HepG2 (cell line): Measurements from ENCODE around the gene SLC16A13. TPM values are rescaled to one million over a fixed set of nuclear protein-coding genes. Genes with fewer than 3 reads are reported as not detected.

Experiments
- ARNT2 ChIP-seq: sonication (generic); formaldehyde crosslinking; IDR thresholded peaks from 2 replicates; pipeline ENCODE4 v1.8.0; 2022; ENCODE audit warnings: mild to moderate bottlenecking, low read depth, missing genetic modification reagents, moderate library complexity
- BRCA1 ChIP-seq: sonication (generic); formaldehyde crosslinking; IDR thresholded peaks from 2 replicates; pipeline ENCODE4 v1.4.0; 2020; ENCODE audit warnings: missing genetic modification reagents
- LCORL ChIP-seq, 2 experiments: fragments of 450-650 bp in 1 of 2; sonication (generic) in 1 of 2; formaldehyde crosslinking in 1 of 2; IDR thresholded peaks; 2 replicates each; pipeline versions ENCODE4 v1.5.0 to v1.6.1; 2017 to 2020; ENCODE audit warnings: antibody characterized with exemption in 1 of 2, missing genetic modification reagents in 1 of 2
- MED13 ChIP-seq: sonication (generic); formaldehyde crosslinking; IDR thresholded peaks from 2 replicates; pipeline ENCODE4 v1.5.0; 2020; ENCODE audit warnings: missing genetic modification reagents
- MZF1 ChIP-seq: sonication (generic); formaldehyde crosslinking; IDR thresholded peaks from 2 replicates; pipeline ENCODE4 v1.8.1; 2023; ENCODE audit warnings: mild to moderate bottlenecking, missing genetic modification reagents, borderline replicate concordance
- NCOA2 ChIP-seq: sonication (generic); formaldehyde crosslinking; IDR thresholded peaks from 2 replicates; pipeline ENCODE4 v1.8.0; 2022; ENCODE audit warnings: inconsistent platforms
- PAWR ChIP-seq: sonication (generic); formaldehyde crosslinking; IDR thresholded peaks from 2 replicates; pipeline ENCODE4 v1.4.0; 2020; ENCODE audit warnings: missing genetic modification reagents, mild to moderate bottlenecking, borderline replicate concordance
- RBM39 ChIP-seq: fragments of 200-400 bp; formaldehyde crosslinking; IDR thresholded peaks from one replicate; pipeline ENCODE4 v1.6.1; 2018; ENCODE audit warnings: antibody characterized with exemption, mild to moderate bottlenecking, low read depth, low read length; ENCODE audit not compliant: poor library complexity, severe bottlenecking
- THAP11 ChIP-seq: IDR thresholded peaks from 2 replicates; pipeline ENCODE4 v1.6.1; 2016; ENCODE audit warnings: missing biosample characterization, missing genetic modification reagents
- ZC3H13 ChIP-seq: sonication (generic); formaldehyde crosslinking; IDR thresholded peaks from 2 replicates; pipeline ENCODE4 v1.8.1; 2023; ENCODE audit warnings: mild to moderate bottlenecking, missing genetic modification reagents, moderate library complexity
- ZNF3 ChIP-seq: IDR thresholded peaks from 2 replicates; pipeline ENCODE4 v1.7.0; 2017; ENCODE audit warnings: inconsistent platforms
- ZNF891 ChIP-seq: sonication (generic); formaldehyde crosslinking; IDR thresholded peaks from 2 replicates; pipeline ENCODE4 v1.5.0; 2020; ENCODE audit warnings: mild to moderate bottlenecking, missing genetic modification reagents
- polyA plus RNA-seq, 8 experiments: library from polyadenylated mRNA; depleted of rRNA in 3 of 8; stranded (reverse) in 7 of 8; unstranded in 1 of 8; fragments of >200 nt; fragmentation: Illumina TruSeq in 4 of 8; extraction: Trizol in 4 of 8; gene quantifications; 2 replicates each; pipeline versions ENCODE4 v1.2.1 to v1.2.3, GENCODE V29; 2011 to 2016; ENCODE audit warnings: low read depth in 4 of 8, missing spikeins in 1 of 8, mixed read lengths in 1 of 8; ENCODE audit not compliant: insufficient read depth in 1 of 8
- total RNA-seq, 5 experiments: library from RNA; depleted of rRNA; stranded (reverse); fragments of >200 nt; fragmentation: Illumina TruSeq; extraction: Trizol; gene quantifications; 2 replicates each; pipeline ENCODE4 v1.2.3, GENCODE V29; 2016; ENCODE audit warnings: low read depth in 1 of 5
- TF ChIP-seq, protein P1 (sequence below), 2 experiments: fragments of 450-650 bp in 1 of 2; sonication (generic) in 1 of 2; formaldehyde crosslinking in 1 of 2; IDR thresholded peaks; 2 replicates each; pipeline versions ENCODE4 v1.6.1 to v1.8.0; 2016 to 2022; ENCODE audit warnings: antibody characterized with exemption in 1 of 2, mild to moderate bottlenecking in 1 of 2, missing genetic modification reagents in 1 of 2
- TF ChIP-seq, protein P2 (sequence below): IDR thresholded peaks from 2 replicates; pipeline ENCODE4 v1.6.1; 2016; ENCODE audit warnings: missing genetic modification reagents, missing compliant biosample characterization
- TF ChIP-seq, protein P3 (sequence below): sonication (generic); formaldehyde crosslinking; IDR thresholded peaks from 2 replicates; pipeline ENCODE4 v1.8.0; 2022; ENCODE audit warnings: mild to moderate bottlenecking, missing genetic modification reagents, moderate library complexity

Gene SLC16A13
- total and polyA plus RNA-seq, 2 of the 13 experiments (the other 11 are each of a cell fraction or from before 2014, with no cell fraction given): 2.2 to 3.0 TPM

DNA sequence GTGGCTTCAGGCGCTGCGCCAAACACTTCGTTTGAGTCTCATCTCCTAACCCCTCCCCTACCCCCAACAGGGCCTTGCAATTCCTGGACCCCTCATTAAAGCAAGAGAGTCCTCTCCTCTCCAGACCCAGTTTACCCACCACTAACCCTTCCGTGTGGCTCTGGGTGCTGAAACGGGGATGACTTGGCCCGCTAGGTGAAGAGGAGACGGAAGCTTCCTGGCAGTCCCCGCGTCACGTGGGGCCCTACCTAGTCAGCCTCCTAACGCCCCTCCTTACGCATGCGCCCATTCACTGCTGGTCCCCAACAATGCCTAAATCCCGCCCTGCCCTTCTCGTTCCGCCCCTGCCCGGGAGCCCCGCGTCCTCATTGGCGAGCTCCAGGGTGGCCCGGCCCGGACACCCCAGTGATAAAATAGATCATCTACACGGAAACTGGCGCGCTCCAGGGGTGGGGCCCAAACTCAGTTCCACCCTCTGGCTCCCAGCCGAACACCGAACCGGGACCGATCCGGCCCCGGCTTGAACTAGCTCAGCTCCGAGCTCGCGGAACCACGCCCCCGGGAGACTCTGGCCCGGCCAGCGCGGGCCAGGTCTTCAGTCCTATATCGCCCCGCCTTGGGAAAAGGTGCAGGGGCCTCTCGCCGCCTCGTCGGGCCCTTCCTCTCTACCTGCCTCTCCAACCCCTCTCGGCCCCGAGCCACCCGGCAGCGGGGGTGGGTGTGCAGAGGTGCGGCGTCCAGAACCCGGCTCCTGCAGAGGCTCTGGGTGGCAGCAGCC, at the start of gene SLC16A13 (continued):
- TF ChIP-seq, protein P1, sequence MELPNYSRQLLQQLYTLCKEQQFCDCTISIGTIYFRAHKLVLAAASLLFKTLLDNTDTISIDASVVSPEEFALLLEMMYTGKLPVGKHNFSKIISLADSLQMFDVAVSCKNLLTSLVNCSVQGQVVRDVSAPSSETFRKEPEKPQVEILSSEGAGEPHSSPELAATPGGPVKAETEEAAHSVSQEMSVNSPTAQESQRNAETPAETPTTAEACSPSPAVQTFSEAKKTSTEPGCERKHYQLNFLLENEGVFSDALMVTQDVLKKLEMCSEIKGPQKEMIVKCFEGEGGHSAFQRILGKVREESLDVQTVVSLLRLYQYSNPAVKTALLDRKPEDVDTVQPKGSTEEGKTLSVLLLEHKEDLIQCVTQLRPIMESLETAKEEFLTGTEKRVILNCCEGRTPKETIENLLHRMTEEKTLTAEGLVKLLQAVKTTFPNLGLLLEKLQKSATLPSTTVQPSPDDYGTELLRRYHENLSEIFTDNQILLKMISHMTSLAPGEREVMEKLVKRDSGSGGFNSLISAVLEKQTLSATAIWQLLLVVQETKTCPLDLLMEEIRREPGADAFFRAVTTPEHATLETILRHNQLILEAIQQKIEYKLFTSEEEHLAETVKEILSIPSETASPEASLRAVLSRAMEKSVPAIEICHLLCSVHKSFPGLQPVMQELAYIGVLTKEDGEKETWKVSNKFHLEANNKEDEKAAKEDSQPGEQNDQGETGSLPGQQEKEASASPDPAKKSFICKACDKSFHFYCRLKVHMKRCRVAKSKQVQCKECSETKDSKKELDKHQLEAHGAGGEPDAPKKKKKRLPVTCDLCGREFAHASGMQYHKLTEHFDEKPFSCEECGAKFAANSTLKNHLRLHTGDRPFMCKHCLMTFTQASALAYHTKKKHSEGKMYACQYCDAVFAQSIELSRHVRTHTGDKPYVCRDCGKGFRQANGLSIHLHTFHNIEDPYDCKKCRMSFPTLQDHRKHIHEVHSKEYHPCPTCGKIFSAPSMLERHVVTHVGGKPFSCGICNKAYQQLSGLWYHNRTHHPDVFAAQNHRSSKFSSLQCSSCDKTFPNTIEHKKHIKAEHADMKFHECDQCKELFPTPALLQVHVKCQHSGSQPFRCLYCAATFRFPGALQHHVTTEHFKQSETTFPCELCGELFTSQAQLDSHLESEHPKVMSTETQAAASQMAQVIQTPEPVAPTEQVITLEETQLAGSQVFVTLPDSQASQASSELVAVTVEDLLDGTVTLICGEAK (IDR thresholded peaks at IDR 0.05): no peak
- TF ChIP-seq, protein P1 (CRISPR knock-in tag; IDR thresholded peaks at IDR 0.05): 0 out of 2 replicates have a peak, but pooled peaks have one; percentile 17
- TF ChIP-seq PAWR (CRISPR knock-in tag): no peak
- no peak for TF ChIP-seq LCORL (IDR thresholded peaks at IDR 0.05)
- peak; percentile 53 for TF ChIP-seq LCORL (CRISPR knock-in tag; IDR thresholded peaks at IDR 0.05)
- TF ChIP-seq, protein P2, sequence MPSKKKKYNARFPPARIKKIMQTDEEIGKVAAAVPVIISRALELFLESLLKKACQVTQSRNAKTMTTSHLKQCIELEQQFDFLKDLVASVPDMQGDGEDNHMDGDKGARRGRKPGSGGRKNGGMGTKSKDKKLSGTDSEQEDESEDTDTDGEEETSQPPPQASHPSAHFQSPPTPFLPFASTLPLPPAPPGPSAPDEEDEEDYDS (CRISPR knock-in tag): peak; percentile 94
- 0 out of 2 replicates have a peak, but pooled peaks have one; percentile 29 for TF ChIP-seq ZC3H13 (CRISPR knock-in tag)
- peak; percentile 76; the same call in 1 of the 2 replicates for TF ChIP-seq ARNT2 (CRISPR knock-in tag)
- TF ChIP-seq MZF1 (CRISPR knock-in tag): no peak
- no peak for TF ChIP-seq RBM39
- TF ChIP-seq, protein P3, sequence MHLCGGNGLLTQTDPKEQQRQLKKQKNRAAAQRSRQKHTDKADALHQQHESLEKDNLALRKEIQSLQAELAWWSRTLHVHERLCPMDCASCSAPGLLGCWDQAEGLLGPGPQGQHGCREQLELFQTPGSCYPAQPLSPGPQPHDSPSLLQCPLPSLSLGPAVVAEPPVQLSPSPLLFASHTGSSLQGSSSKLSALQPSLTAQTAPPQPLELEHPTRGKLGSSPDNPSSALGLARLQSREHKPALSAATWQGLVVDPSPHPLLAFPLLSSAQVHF (CRISPR knock-in tag): 0 out of 2 replicates have a peak, but pooled peaks have one; percentile 46
- no peak for TF ChIP-seq ZNF3 (CRISPR knock-in tag)
- peak; percentile 13; the same call in 1 of the 2 replicates for TF ChIP-seq NCOA2 (CRISPR knock-in tag)
- TF ChIP-seq ZNF891 (CRISPR knock-in tag): 0 out of 2 replicates have a peak, but pooled peaks have one; percentile 2
- no peak for TF ChIP-seq MED13 (CRISPR knock-in tag)
- peak; percentile 52; the same call in 1 of the 2 replicates for TF ChIP-seq BRCA1 (CRISPR knock-in tag)
- TF ChIP-seq THAP11 (CRISPR knock-in tag): peak; percentile 79
